Stimulated activated CD4-positive, alpha-beta T cell treated with anti-CD3 and anti-CD28 coated beads, TNF-alpha, amount 100 ng/mL, for 48 hours (primary cell): ENCODE data around the gene PRR15.

Experiments
- DNase-seq, 3 donors: peaks; one replicate each; pipeline ENCODE4 v3.0.0-alpha.2; 2020; ENCODE audit warnings: low read depth in 3 of 3

The PRR15 gene

GRCh38 chr7:29609162-29610037, 45.8 kb downstream of the PRR15 start:
- DNase-seq: no peak

GRCh38 chr7:29610086-29610485, 46.5 kb downstream of the PRR15 start:
- no peak for DNase-seq

GRCh38 chr7:29611941-29612544, 48.4 kb downstream of the PRR15 start:
- no peak for DNase-seq

GRCh38 chr7:29612596-29612995, 49.0 kb downstream of the PRR15 start:
- no peak for DNase-seq

GRCh38 chr7:29613100-29613499, 49.5 kb downstream of the PRR15 start:
- no peak for DNase-seq

- no peak for DNase-seq
Measured at GRCh38 chr7:29614229-29614628, 50.6 kb downstream of the PRR15 start.
